PC-3 (cell line): ENCODE measurements around the gene AUTS2. TPM values are rescaled to one million over a fixed set of nuclear protein-coding genes. Genes with fewer than 3 reads are reported as not detected.

Experiments
- ATAC-seq: fragments of 200-7000 bp; cut with Tn5 transposase; 2 replicates; pipeline ENCODE4 v1.9.1; 2020; ENCODE audit warnings: mild to moderate bottlenecking, moderate library complexity
- BruUV-seq: library from RNA; stranded (reverse); fragments of 400-500 nt; replicated peaks from 2 replicates; lab custom pipeline; 2021; lab: Mats Ljungman, UMichigan
- CTCF ChIA-PET: fragments of 300-600 bp; sonication (Branson Sonifier 250); formaldehyde crosslinking; loops from one replicate; lab custom pipeline; 2022; ENCODE audit warnings: antibody characterized with exemption; lab: Charles Lee
- POLR2A ChIA-PET: fragments of 300-600 bp; sonication (Branson Sonifier 250); formaldehyde crosslinking; loops from one replicate; lab custom pipeline; 2022; ENCODE audit warnings: antibody characterized with exemption; ENCODE audit not compliant: unreplicated experiment; lab: Charles Lee
- DNase-seq: peaks from one replicate; pipeline ENCODE4 v3.0.0-alpha.2; 2015
- H2AFZ ChIP-seq: fragments of 300-600 bp; sonication (generic); 2 replicates; pipeline ENCODE4 v1.6.0; 2016; ENCODE audit warnings: antibody characterized with exemption, low read length
- H3F3A ChIP-seq: fragments of 300-600 bp; sonication (generic); one replicate; pipeline ENCODE4 v1.6.0; 2017; ENCODE audit warnings: antibody characterized with exemption, low read length, control low read depth, mild to moderate bottlenecking; ENCODE audit not compliant: unreplicated experiment
- H3K27ac ChIP-seq: fragments of 300-600 bp; sonication (generic); 2 replicates; pipeline ENCODE4 v1.5.1; 2016; ENCODE audit warnings: mild to moderate bottlenecking, low read length
- H3K27me3 ChIP-seq: fragments of 300-600 bp; sonication (generic); 2 replicates; pipeline ENCODE4 v1.6.1; 2016; ENCODE audit warnings: low read length, mixed read lengths
- H3K36me3 ChIP-seq: fragments of 300-600 bp; sonication (generic); 2 replicates; pipeline ENCODE4 v1.6.1; 2016; ENCODE audit warnings: low read depth, mixed run types, low read length, mixed read lengths
- H3K4me1 ChIP-seq: fragments of 300-600 bp; sonication (generic); 2 replicates; pipeline ENCODE4 v1.5.1; 2016; ENCODE audit warnings: low read length; ENCODE audit not compliant: insufficient read depth
- H3K4me2 ChIP-seq: fragments of 300-600 bp; sonication (generic); 2 replicates; pipeline ENCODE4 v1.6.0; 2016; ENCODE audit warnings: low read length
- H3K4me3 ChIP-seq: fragments of 300-600 bp; sonication (generic); 2 replicates; pipeline ENCODE4 v1.5.1; 2016; ENCODE audit warnings: mild to moderate bottlenecking, low read length, mixed read lengths
- H3K79me2 ChIP-seq: fragments of 300-600 bp; sonication (generic); 2 replicates; pipeline ENCODE4 v1.6.1; 2017; ENCODE audit warnings: low read length, mixed read lengths
- H3K9ac ChIP-seq: fragments of 300-600 bp; sonication (generic); 2 replicates; pipeline ENCODE4 v1.6.0; 2016; ENCODE audit warnings: mild to moderate bottlenecking, low read length
- H3K9me2 ChIP-seq: fragments of 300-600 bp; sonication (generic); replicated peaks from 2 replicates; pipeline ENCODE4 v1.6.1; 2016; ENCODE audit warnings: mixed run types, low read length, mixed read lengths
- H3K9me3 ChIP-seq: fragments of 300-600 bp; sonication (generic); 2 replicates; pipeline ENCODE4 v1.6.1; 2016; ENCODE audit warnings: low read length, mixed read lengths
- H4K20me1 ChIP-seq: fragments of 300-600 bp; sonication (generic); 2 replicates; pipeline ENCODE4 v1.6.1; 2016; ENCODE audit warnings: low read length, mixed read lengths
- CTCF ChIP-seq: fragments of 300-600 bp; sonication (generic); conservative IDR thresholded peaks from 2 replicates; pipeline ENCODE4 v1.5.1; 2017; ENCODE audit warnings: antibody characterized with exemption, low read depth, mild to moderate bottlenecking, low read length
- EZH2 ChIP-seq: fragments of 300-600 bp; sonication (generic); IDR thresholded peaks from one replicate; pipeline ENCODE4 v1.6.1; 2017; ENCODE audit warnings: antibody characterized with exemption, mild to moderate bottlenecking, low read length; ENCODE audit not compliant: unreplicated experiment
- EZH2phosphoT487 ChIP-seq: fragments of 300-600 bp; sonication (generic); IDR thresholded peaks from 2 replicates; pipeline ENCODE4 v1.6.1; 2018; ENCODE audit warnings: mild to moderate bottlenecking, antibody characterized with exemption, low read length, borderline replicate concordance
- intact Hi-C: fragments of 100-400 bp; cut with micrococcal nuclease; formaldehyde crosslinking; loops from 2 replicates; pipeline ENCODE4 v1.9.0; 2023
- total RNA-seq: library from RNA; depleted of rRNA; stranded (reverse); fragments of >200 nt; gene quantifications from 2 replicates; pipeline ENCODE4 v1.2.3, GENCODE V29; 2014

The AUTS2 gene
- total RNA-seq, 1 experiment from 2014 or later = not detected

GRCh38 chr7:70619659-70620058 lies 1021.4 kb downstream of the AUTS2 start:
- intact Hi-C loops = no loop called here
- Histone ChIP-seq H3K9ac (no peak overlapping the region), H3K4me1 (no peaks in the 10 kb centered on the region), H3K27me3 (no peaks in the 10 kb centered on the region), H3K79me2 (no peaks in the 10 kb centered on the region), H3K9me3 (no peaks in the 10 kb centered on the region), H3K36me3 (no peaks in the 10 kb centered on the region), H3K4me3 (no peak overlapping the region), H3F3A (no peaks in the 10 kb centered on the region), H4K20me1 (no peaks in the 10 kb centered on the region), H2AFZ (no peak overlapping the region), H3K4me2 (no peak overlapping the region), H3K27ac (no peak overlapping the region), H3K9me2 (no peaks in the 10 kb centered on the region)
- POLR2A ChIA-PET = no interaction called here
- ATAC-seq (no peak), DNase-seq (no peak)
- TF ChIP-seq CTCF = no peak
- no peak for TF ChIP-seq EZH2
- no peak for TF ChIP-seq EZH2phosphoT487
- CTCF ChIA-PET = no interaction called here
- no TSS peak for BruUV-seq

GRCh38 chr7:70620333-70621055 lies 1022.2 kb downstream of the AUTS2 start:
- TF ChIP-seq EZH2phosphoT487 (no peak), CTCF (no peak), EZH2 (no peak)
- no peak overlapping the region for H3K9ac ChIP-seq

GRCh38 chr7:70621954-70622600 lies 1023.8 kb downstream of the AUTS2 start:
- no peak overlapping the region for H3K4me3 ChIP-seq
- intact Hi-C loops = no loop called here
- no peaks in the 10 kb centered on the region for H3K27me3 ChIP-seq
- no peaks in the 10 kb centered on the region for H3K9me3 ChIP-seq
- H2AFZ ChIP-seq = no peak overlapping the region
- TF ChIP-seq EZH2phosphoT487 (no peak), CTCF (no peak), EZH2 (no peak)
- H3K9ac ChIP-seq = no peak overlapping the region
- no peaks in the 10 kb centered on the region for H3K9me2 ChIP-seq
- H3K4me1 ChIP-seq = no peaks in the 10 kb centered on the region
- ChIA-PET CTCF (no interaction called here), POLR2A (no interaction called here)
- ATAC-seq = no peak
- no peaks in the 10 kb centered on the region for H3K36me3 ChIP-seq
- DNase-seq = no peak
- no peaks in the 10 kb centered on the region for H4K20me1 ChIP-seq
- H3K27ac ChIP-seq = no peak overlapping the region
- BruUV-seq = no TSS peak
- no peaks in the 10 kb centered on the region for H3F3A ChIP-seq
- H3K79me2 ChIP-seq = no peaks in the 10 kb centered on the region
- H3K4me2 ChIP-seq = no peak overlapping the region

More at GRCh38 chr7:70620333-70621055, 1022.2 kb downstream of the AUTS2 start:
- H3K4me2 ChIP-seq = no peak overlapping the region
- DNase-seq (no peak), ATAC-seq (no peak)
- H3K27ac ChIP-seq = no peak overlapping the region
- H3K9me2 ChIP-seq = no peaks in the 10 kb centered on the region
- no peaks in the 10 kb centered on the region for H3K4me1 ChIP-seq
- no peaks in the 10 kb centered on the region for H3K79me2 ChIP-seq
- BruUV-seq = no TSS peak
- H4K20me1 ChIP-seq = no peaks in the 10 kb centered on the region
- H3K27me3 ChIP-seq = no peaks in the 10 kb centered on the region
- ChIA-PET POLR2A (no interaction called here), CTCF (no interaction called here)
- H3K9me3 ChIP-seq = no peaks in the 10 kb centered on the region
- no peak overlapping the region for H2AFZ ChIP-seq
- no peak overlapping the region for H3K4me3 ChIP-seq
- intact Hi-C loops = no loop called here
- H3F3A ChIP-seq = no peaks in the 10 kb centered on the region
- H3K36me3 ChIP-seq = no peaks in the 10 kb centered on the region
